ENCODE data around the gene PLA2G2F. TPM values are rescaled to one million over a fixed set of nuclear protein-coding genes. Genes with fewer than 3 reads are reported as not detected.

Gene PLA2G2F
- total RNA-seq, 2 donors from 2014 or later = not detected

DNA sequence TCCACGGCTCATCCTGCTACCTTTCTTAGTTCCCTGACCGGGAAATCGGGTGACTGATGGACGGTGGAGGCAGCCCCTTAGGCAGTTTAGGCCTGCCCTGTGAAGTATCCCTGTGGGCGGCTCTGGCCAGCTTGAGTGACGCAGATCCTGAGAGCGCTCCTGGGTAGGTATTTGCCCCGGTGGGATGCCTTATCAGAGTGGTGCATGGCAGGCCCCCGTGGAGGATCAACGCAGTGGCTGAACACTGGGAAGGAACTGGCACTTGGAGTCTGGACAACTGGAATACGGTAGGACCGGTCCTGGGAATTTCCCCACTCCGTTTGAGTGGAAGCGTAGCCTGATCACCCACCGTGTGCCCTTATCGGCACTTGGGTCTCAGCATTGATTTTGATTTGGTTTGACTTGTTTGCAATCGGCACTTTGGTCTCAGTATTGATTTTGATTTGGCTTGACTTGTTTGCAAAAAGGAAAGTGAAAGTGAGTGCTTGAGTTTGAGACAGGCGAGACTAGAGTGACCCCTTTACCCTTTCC is 15.2 kb downstream of the PLA2G2F start:
- Histone ChIP-seq H3K4me3 (no peak overlapping the region), H3K9ac (ENCODE audit: low read depth in 2 of 2, low read length in 2 of 2) (no peak overlapping the region)

DNA sequence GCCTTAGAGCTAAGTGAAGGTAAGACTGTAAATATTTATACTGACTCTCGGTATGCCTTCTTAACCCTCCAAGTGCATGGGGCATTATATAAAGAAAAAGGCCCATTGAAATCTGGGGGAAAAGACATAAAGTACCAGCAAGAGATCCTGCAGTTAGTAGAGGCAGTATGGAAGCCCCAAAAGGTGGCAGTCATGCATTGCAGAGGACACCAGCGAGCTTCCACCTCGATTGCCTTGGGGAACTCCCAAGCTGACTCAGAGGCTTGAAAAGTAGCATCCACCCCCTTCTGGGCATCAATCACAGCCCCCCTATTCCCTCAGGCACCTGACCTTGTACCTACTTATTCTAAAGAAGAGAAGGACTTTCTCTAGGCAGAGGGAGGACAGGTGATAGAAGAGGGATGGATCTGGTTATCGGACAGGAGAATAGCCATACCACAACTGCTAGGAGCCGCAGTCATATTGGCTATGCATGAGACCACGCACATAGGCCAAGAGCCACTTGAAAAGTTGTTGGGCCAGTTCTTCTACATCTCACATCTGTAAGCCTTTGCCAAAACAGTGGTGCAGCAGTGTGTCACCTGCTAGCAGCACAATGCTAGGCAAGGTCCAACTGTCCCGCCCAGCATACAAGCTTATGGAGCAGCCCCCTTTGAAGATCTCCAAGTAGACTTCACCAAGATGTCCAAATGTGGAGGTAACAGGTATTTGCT is 19.4 kb downstream of the PLA2G2F start:
- Histone ChIP-seq H3K4me3 (no peak overlapping the region), H3K36me3 (no peaks in the 10 kb centered on the region), H3K9ac (ENCODE audit: low read depth in 2 of 2, low read length in 2 of 2) (no peak overlapping the region), H3K9me3 (no peaks in the 10 kb centered on the region), H3K27ac (no peak overlapping the region), H3K27me3 (no peaks in the 10 kb centered on the region), H3K4me1 (no peaks in the 10 kb centered on the region)
- TF ChIP-seq CTCF (IDR thresholded peaks at IDR 0.05) = no peak
- intact Hi-C loops (cut with DNase I) = no loop called here
- no peak for DNase-seq

More for the DNA sequence above, 15.2 kb downstream of the PLA2G2F start:
- no peak overlapping the region for H3K27ac ChIP-seq
- H3K27me3 ChIP-seq = no peaks in the 10 kb centered on the region
- H3K4me1 ChIP-seq = no peaks in the 10 kb centered on the region
- H3K36me3 ChIP-seq = no peaks in the 10 kb centered on the region
- intact Hi-C loops (cut with DNase I) = loop anchor here (5.0 kb wide), 2 partner anchors 52 to 182 kb away; no protein-coding TSS in a partner anchor
- no peaks in the 10 kb centered on the region for H3K9me3 ChIP-seq
- DNase-seq = no peak
- no peak for TF ChIP-seq CTCF (IDR thresholded peaks at IDR 0.05)

DNA sequence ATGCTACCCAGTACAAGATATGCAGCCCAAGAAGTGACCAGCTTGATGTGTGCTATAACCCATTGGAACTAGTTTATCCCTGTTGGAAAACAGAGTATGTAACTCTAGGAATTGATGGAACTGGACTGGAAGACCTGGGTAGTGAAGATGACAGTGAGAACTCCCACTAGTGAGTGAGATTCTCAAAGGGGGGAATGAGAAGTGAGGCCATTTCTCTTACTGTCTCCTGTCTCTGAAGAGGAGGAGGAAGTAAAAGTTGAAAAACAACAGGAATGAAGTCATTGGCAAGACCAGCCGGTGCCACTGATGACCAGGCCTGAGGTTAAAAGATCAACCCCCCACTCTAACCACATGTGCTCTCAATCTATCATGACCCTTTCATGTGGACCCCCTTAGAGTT is 20.9 kb downstream of the PLA2G2F start:
- Histone ChIP-seq H3K4me1 (no peaks in the 10 kb centered on the region), H3K9ac (ENCODE audit: low read depth in 2 of 2, low read length in 2 of 2) (no peak overlapping the region), H3K27ac (no peak overlapping the region), H3K36me3 (no peaks in the 10 kb centered on the region), H3K4me3 (no peak overlapping the region), H3K27me3 (no peaks in the 10 kb centered on the region), H3K9me3 (no peaks in the 10 kb centered on the region)
- DNase-seq = no peak
- no peak for TF ChIP-seq CTCF (IDR thresholded peaks at IDR 0.05)
- intact Hi-C loops (cut with DNase I) = no loop called here

DNA sequence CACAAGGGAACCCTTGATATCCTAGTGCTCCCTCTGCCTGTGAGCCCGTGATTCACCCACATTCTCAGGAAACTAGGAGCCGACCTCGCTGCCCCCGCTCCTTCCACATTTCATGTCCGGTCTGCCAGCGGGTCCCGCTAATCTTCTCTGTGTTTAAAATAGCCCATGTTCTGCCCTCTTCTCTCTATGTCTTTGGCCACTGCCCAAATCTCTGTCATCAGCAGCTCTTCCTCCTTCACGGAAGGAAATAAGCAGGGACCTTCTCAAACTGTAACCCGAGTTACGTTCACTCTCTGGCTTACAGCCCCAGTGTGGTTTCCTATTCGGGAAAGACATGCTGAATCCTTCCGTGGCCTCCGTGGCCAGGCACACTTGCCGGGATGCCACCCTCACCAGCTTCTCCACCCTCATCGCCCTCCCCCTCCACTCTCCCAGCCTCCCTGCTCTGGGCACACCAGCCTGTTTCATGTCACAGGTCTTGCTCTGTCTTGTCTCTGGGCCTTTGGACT is 25.6 kb downstream of the PLA2G2F start:
- H3K9ac ChIP-seq (ENCODE audit: low read depth in 2 of 2, low read length in 2 of 2) = no peak overlapping the region
- intact Hi-C loops (cut with DNase I) = no loop called here
- H3K4me1 ChIP-seq = no peaks in the 10 kb centered on the region
- no peak for TF ChIP-seq CTCF (IDR thresholded peaks at IDR 0.05)
- H3K27ac ChIP-seq = no peak overlapping the region
- no peaks in the 10 kb centered on the region for H3K9me3 ChIP-seq
- H3K27me3 ChIP-seq = no peaks in the 10 kb centered on the region
- no peaks in the 10 kb centered on the region for H3K36me3 ChIP-seq
- H3K4me3 ChIP-seq = no peak overlapping the region
- no peak for DNase-seq

GRCh38 chr1:20165522-20165951 is 26.4 kb downstream of the PLA2G2F start:
- H3K4me3 ChIP-seq = no peak overlapping the region
- no peak for TF ChIP-seq CTCF (IDR thresholded peaks at IDR 0.05)
- no peak for DNase-seq
- intact Hi-C loops (cut with DNase I) = no loop called here
- H3K4me1 ChIP-seq = no peaks in the 10 kb centered on the region
- no peak overlapping the region for H3K27ac ChIP-seq
- H3K9ac ChIP-seq (ENCODE audit: low read depth in 2 of 2, low read length in 2 of 2) = no peak overlapping the region
- H3K36me3 ChIP-seq = no peaks in the 10 kb centered on the region
- H3K27me3 ChIP-seq = no peaks in the 10 kb centered on the region
- no peaks in the 10 kb centered on the region for H3K9me3 ChIP-seq
